Neural crest cell (in vitro differentiated cells): ENCODE measurements around the gene TYW1B. TPM values are rescaled to one million over a fixed set of nuclear protein-coding genes. Genes with fewer than 3 reads are reported as not detected.
"Not testable (repeated sequence)": the region's sequence is repeated elsewhere in the genome, so short reads cannot be mapped to it uniquely, and the experiment has no call there.

Source experiments
- DNase-seq: peaks from one replicate; pipeline ENCODE4 v3.0.0; 2021; ENCODE audit warnings: low read depth, mixed read lengths, low spot score
- H3K27ac Mint-ChIP-seq: one replicate; pipeline ENCODE4 v1.8.0; 2021; ENCODE audit warnings: mild to moderate bottlenecking, mixed read lengths; ENCODE audit not compliant: unreplicated experiment
- H3K27me3 Mint-ChIP-seq: 2 replicates; pipeline ENCODE4 v1.8.0; 2021; ENCODE audit warnings: low read depth, mild to moderate bottlenecking, mixed read lengths
- H3K36me3 Mint-ChIP-seq: 2 replicates; pipeline ENCODE4 v1.8.0; 2021; ENCODE audit warnings: low read depth, mild to moderate bottlenecking, mixed read lengths
- H3K4me1 Mint-ChIP-seq: 2 replicates; pipeline ENCODE4 v1.8.0; 2021; ENCODE audit warnings: mixed read lengths
- H3K4me3 Mint-ChIP-seq: one replicate; pipeline ENCODE4 v1.8.0; 2021; ENCODE audit warnings: mild to moderate bottlenecking, mixed read lengths
- H3K9me3 Mint-ChIP-seq: 2 replicates; pipeline ENCODE4 v1.8.0; 2021; ENCODE audit warnings: mixed read lengths
- CTCF ChIP-seq: fragments of 200-600 bp; sonication (generic); conservative IDR thresholded peaks from 2 replicates; pipeline ENCODE4 v1.5.0; 2021; ENCODE audit warnings: antibody characterized with exemption, mild to moderate bottlenecking
- total RNA-seq: library from RNA; stranded (reverse); gene quantifications from 2 replicates; pipeline ENCODE4 v1.2.1, GENCODE V29; 2021

TYW1B gene
- total RNA-seq, 1 donor from 2014 or later = 2.7 TPM

DNA sequence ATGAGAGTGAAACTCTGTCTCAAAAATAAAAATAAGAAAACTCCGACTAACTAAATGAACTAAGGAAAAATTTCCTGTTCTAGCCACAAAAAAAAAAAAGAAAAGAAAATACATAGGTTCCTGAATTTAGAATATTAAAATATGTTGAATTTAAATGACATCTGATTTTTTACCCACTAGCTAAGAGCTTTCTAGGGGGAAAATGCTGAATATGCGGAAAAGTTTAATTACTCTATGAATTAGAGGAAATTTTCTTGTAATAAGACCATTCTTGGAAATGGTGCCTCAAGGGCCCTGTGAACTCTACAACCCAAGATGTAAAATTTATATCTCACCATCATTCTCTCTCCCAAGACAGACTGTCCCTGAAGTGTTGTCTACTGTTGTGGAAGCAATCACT lies 250.9 kb downstream of the TYW1B start:
- TF ChIP-seq CTCF = no peak
- Mint-ChIP-seq H3K27me3 (no peaks in the 10 kb centered on the region), H3K4me3 (no peak overlapping the region), H3K9me3 (no peaks in the 10 kb centered on the region), H3K36me3 (peaks cover 2% of the 10 kb centered on the region), H3K27ac (no peak overlapping the region), H3K4me1 (peaks cover 26% of the 10 kb centered on the region)
- DNase-seq = no peak

- H3K4me3 Mint-ChIP-seq, H3K27ac Mint-ChIP-seq, H3K36me3 Mint-ChIP-seq, H3K4me1 Mint-ChIP-seq, DNase-seq, H3K27me3 Mint-ChIP-seq: not testable (repeated sequence)
- peaks cover 12% of the 10 kb centered on the region for H3K9me3 Mint-ChIP-seq
Measured at GRCh38 chr7:72561988-72562387, 266.0 kb downstream of the TYW1B start.

DNA sequence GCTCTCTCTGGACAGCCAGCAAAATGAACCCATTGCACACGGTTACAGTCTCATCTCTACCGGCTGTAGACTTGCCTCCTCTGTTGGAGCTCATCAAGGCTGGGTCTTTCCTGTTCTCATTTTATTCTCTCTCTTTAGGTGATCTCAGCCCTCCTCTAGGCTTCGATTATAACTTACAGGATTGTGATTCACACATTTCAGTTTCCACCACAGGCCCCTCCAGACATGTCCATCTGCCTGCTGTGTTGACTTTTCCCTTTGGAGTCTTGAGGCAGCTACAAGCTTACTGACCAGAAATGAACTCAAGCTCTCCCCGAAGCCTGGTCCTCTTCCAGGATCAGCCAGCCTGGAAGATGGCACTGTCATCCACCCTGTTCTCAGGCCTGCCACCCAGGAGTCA lies 268.5 kb downstream of the TYW1B start:
- H3K9me3 Mint-ChIP-seq, H3K27me3 Mint-ChIP-seq, H3K4me3 Mint-ChIP-seq, H3K36me3 Mint-ChIP-seq, H3K27ac Mint-ChIP-seq, H3K4me1 Mint-ChIP-seq, DNase-seq: not testable (repeated sequence)

DNA sequence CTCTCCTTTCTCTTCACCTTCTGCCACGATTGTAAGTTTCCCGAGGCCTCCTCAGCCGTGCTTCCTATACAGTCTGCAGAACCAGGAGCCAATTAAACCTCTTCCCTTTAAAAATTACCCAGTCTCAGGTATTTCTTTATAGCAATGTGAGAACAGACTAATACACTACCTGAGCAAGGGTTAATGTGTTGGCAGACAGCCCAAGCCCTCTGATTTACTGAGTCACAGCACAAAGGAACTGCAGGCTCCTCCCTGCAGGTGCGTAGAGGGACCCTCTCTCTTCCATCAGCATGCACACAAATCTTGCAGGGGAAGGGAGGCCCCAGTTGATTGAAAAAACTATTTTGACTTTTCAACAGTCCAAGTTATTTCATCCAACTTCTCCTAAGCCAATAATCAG lies 271.3 kb downstream of the TYW1B start:
- DNase-seq, H3K36me3 Mint-ChIP-seq, H3K9me3 Mint-ChIP-seq, H3K4me1 Mint-ChIP-seq, H3K4me3 Mint-ChIP-seq, H3K27ac Mint-ChIP-seq, H3K27me3 Mint-ChIP-seq: not testable (repeated sequence)

DNA sequence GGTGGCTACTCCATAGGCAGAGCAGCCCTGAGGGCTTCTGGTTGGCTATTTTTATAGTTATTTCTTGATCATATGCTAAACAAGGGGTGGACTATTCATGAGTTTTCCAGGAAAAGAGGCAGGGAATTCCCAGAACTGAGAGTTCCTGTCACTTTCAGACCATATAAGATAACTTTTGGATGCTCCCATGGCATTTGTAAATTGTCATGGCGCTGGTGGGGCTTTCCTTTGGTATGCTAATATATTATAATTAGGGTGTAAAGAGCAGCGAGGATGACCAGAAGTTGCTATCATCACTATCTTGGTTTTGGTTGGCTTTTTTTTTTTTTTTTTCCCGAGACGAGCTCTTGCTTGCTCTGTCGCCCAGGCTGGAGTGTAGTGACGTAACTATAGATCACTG lies 272.8 kb downstream of the TYW1B start:
- not testable (repeated sequence) for H3K4me1 Mint-ChIP-seq, H3K27me3 Mint-ChIP-seq, DNase-seq, H3K27ac Mint-ChIP-seq, H3K4me3 Mint-ChIP-seq, H3K36me3 Mint-ChIP-seq, H3K9me3 Mint-ChIP-seq

DNA sequence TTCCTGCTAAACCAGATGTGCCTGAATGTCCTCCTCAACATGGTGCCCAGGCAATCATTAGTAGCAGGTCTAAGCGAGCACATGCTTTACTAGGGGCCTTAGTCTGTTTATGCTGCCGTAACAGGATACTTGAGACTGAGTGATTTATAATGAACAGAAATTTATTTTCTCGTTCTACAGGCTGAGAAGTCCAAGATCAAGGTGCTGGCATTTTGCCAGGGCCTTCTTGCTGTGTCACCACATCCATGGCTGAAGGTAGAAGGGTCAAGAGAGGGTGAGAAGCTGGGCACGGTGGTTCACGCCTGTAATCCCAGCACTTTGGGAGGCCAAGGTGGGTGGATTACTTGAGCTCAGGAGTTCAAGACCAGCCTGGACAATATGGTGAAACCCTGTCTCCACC lies 273.6 kb downstream of the TYW1B start:
- H3K27ac Mint-ChIP-seq, H3K36me3 Mint-ChIP-seq, H3K4me1 Mint-ChIP-seq, H3K27me3 Mint-ChIP-seq, H3K9me3 Mint-ChIP-seq, H3K4me3 Mint-ChIP-seq, DNase-seq: not testable (repeated sequence)

DNA sequence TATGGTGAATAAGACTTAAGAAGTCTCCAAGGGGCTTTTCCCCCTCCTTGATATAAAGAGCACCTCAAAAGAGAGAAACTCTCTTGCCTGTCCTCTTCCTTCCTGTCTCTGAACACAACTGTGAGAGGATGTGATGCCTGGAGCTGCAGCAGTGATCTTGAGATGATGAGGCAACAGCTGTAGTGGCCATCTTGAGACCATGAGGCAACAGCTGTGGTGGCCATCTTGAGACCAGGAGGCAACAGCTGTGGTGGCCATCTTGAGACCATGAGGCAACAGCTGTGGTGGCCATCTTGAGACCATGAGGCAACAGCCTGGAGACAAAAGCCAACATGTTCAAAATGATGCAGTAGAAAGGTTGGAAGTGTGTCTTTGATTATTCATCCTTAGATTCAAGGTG lies 277.5 kb downstream of the TYW1B start:
- not testable (repeated sequence) for H3K27me3 Mint-ChIP-seq, H3K4me3 Mint-ChIP-seq, H3K36me3 Mint-ChIP-seq, DNase-seq, H3K4me1 Mint-ChIP-seq, H3K9me3 Mint-ChIP-seq, H3K27ac Mint-ChIP-seq

- H3K27ac Mint-ChIP-seq, H3K4me3 Mint-ChIP-seq, H3K27me3 Mint-ChIP-seq, H3K9me3 Mint-ChIP-seq, H3K36me3 Mint-ChIP-seq, DNase-seq: not testable (repeated sequence)
- peaks cover 11% of the 10 kb centered on the region for H3K4me1 Mint-ChIP-seq
Measured at GRCh38 chr7:72546586-72547237, 281.3 kb downstream of the TYW1B start.

DNA sequence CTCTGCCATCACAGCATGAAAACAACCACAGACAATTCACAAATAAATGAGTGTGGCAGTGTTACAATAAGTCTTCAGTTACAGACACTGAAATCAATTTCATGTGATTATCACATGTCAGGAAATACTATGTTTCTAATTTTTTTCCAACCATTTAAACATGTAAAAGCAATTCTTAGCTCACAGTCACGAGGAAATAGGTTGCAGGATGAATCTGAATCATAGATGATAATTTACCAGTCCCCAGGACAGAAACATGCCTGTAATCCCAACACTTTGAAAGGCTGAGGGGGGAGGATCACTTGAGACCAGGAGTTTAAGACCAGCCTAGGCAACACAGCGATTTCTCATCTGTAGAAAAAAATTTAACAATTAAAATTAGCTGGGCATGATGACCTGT lies 283.5 kb downstream of the TYW1B start:
- DNase-seq, H3K4me3 Mint-ChIP-seq, H3K27ac Mint-ChIP-seq, H3K9me3 Mint-ChIP-seq, H3K27me3 Mint-ChIP-seq, H3K36me3 Mint-ChIP-seq: not testable (repeated sequence)
- H3K4me1 Mint-ChIP-seq = peaks cover 14% of the 10 kb centered on the region

DNA sequence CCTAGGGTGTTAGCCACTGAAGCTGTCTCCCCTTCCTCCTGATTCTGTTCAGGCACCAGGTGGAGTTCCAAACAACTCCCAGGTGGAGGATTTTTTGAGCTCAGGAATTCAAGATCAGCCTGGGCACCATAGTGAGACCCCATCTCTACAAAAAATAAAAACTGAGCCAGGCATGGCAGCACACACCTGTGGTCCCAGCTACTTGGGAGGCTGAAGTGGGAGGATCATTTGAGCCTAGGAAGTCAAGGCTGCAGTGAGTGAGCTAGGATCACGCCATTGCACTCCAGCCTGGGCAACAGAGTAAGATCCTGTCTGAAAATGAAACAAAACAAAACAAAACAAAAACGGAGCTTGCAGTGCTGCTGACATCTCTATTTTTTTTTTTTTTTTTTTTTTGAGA lies 287.1 kb downstream of the TYW1B start:
- no peaks in the 10 kb centered on the region for H3K9me3 Mint-ChIP-seq
- no peak overlapping the region for H3K27ac Mint-ChIP-seq
- no peaks in the 10 kb centered on the region for H3K27me3 Mint-ChIP-seq
- no peak for DNase-seq
- TF ChIP-seq CTCF = no peak
- H3K36me3 Mint-ChIP-seq = no peaks in the 10 kb centered on the region
- peaks cover 34% of the 10 kb centered on the region for H3K4me1 Mint-ChIP-seq
- no peak overlapping the region for H3K4me3 Mint-ChIP-seq
